Measurements from ENCODE around the gene MIOX. TPM values are rescaled to one million over a fixed set of nuclear protein-coding genes. Genes with fewer than 3 reads are reported as not detected.
A peak's percentile ranks its signal among the peaks of the same experiment; 100 is the strongest.

Gene MIOX
- total and polyA plus RNA-seq, 5 donors from 2014 or later = not detected

GRCh38 chr22:50471962-50472361 is 14.7 kb upstream of the MIOX start:
- H3K9me3 Mint-ChIP-seq = no peaks in the 10 kb centered on the region
- peaks cover 69% of the 10 kb centered on the region for H3K4me1 ChIP-seq (ENCODE audit: control insufficient read depth, insufficient read depth, low read length, poor library complexity, severe bottlenecking)
- no peaks in the 10 kb centered on the region for H3K27me3 ChIP-seq (ENCODE audit: control insufficient read depth, insufficient read depth, low read length)
- no peaks in the 10 kb centered on the region for H3K9me3 ChIP-seq (ENCODE audit: control insufficient read depth in 2 of 2, low read length in 2 of 2)
- ATAC-seq (ENCODE audit: low read depth in 2 of 2) = no peak
- H3K4me1 Mint-ChIP-seq = peaks cover 0 to 72% (median 34%) of the 10 kb centered on the region in 4 donors
- peak overlapping the region; percentile 90 to 98 (median 96) for H3K4me3 Mint-ChIP-seq
- DNase-seq = no peak
- peaks cover 11% of the 10 kb centered on the region for H3K36me3 ChIP-seq (ENCODE audit: control insufficient read depth, insufficient read depth, low read length)
- H3K27ac ChIP-seq (ENCODE audit: insufficient read depth, low read length, poor library complexity, severe bottlenecking) = peak overlapping the region; percentile 86
- H3K4me3 ChIP-seq (ENCODE audit: low read depth, low read length) = peak overlapping the region; percentile 57
- no peaks in the 10 kb centered on the region for H3K27me3 Mint-ChIP-seq
- H3K27ac Mint-ChIP-seq = peak overlapping the region; percentile 78 to 93 (median 88)
- H3K36me3 Mint-ChIP-seq = peaks cover 6% of the 10 kb centered on the region

GRCh38 chr22:50473088-50473487 is 13.6 kb upstream of the MIOX start:
- DNase-seq (peak; percentile 44 to 76 (median 55)), ATAC-seq (ENCODE audit: low read depth in 2 of 2) (no peak)
- H3K36me3 ChIP-seq (ENCODE audit: control insufficient read depth, insufficient read depth, low read length) = peaks cover under 1% of the 10 kb centered on the region
- H3K9me3 Mint-ChIP-seq = no peaks in the 10 kb centered on the region
- H3K4me1 Mint-ChIP-seq = peaks cover 0 to 67% (median 33%) of the 10 kb centered on the region in 4 donors
- H3K4me1 ChIP-seq (ENCODE audit: control insufficient read depth, insufficient read depth, low read length, poor library complexity, severe bottlenecking) = peaks cover 69% of the 10 kb centered on the region
- H3K4me3 ChIP-seq (ENCODE audit: low read depth, low read length) = peak overlapping the region; percentile 85
- H3K27me3 ChIP-seq (ENCODE audit: control insufficient read depth, insufficient read depth, low read length) = no peaks in the 10 kb centered on the region
- H3K36me3 Mint-ChIP-seq = peaks cover 5% of the 10 kb centered on the region
- no peaks in the 10 kb centered on the region for H3K27me3 Mint-ChIP-seq
- peak overlapping the region; percentile 95 to 98 (median 97) for H3K4me3 Mint-ChIP-seq
- H3K27ac Mint-ChIP-seq = peak overlapping the region; percentile 93 to 99 (median 97)
- H3K27ac ChIP-seq (ENCODE audit: insufficient read depth, low read length, poor library complexity, severe bottlenecking) = peak overlapping the region; percentile 86
- H3K9me3 ChIP-seq (ENCODE audit: control insufficient read depth in 2 of 2, low read length in 2 of 2) = no peaks in the 10 kb centered on the region

GRCh38 chr22:50473855-50474671 is 12.6 kb upstream of the MIOX start:
- Mint-ChIP-seq H3K4me1 (peaks cover 0 to 58% (median 31%) of the 10 kb centered on the region in 4 donors), H3K27ac (peak overlapping the region; percentile 93 to 97 (median 97)), H3K9me3 (no peaks in the 10 kb centered on the region), H3K27me3 (peaks cover 7% of the 10 kb centered on the region), H3K36me3 (peaks cover 5% of the 10 kb centered on the region), H3K4me3 (peak overlapping the region; percentile 95 to 98 (median 97))
- H3K27ac ChIP-seq (ENCODE audit: insufficient read depth, low read length, poor library complexity, severe bottlenecking) = peak overlapping the region; percentile 86
- no peaks in the 10 kb centered on the region for H3K27me3 ChIP-seq (ENCODE audit: control insufficient read depth, insufficient read depth, low read length)
- ATAC-seq (ENCODE audit: low read depth in 2 of 2) (no peak), DNase-seq (peak in 1 of 3 donors; percentile 49)
- H3K4me1 ChIP-seq (ENCODE audit: control insufficient read depth, insufficient read depth, low read length, poor library complexity, severe bottlenecking) = peaks cover 59% of the 10 kb centered on the region
- peak overlapping the region; percentile 85 for H3K4me3 ChIP-seq (ENCODE audit: low read depth, low read length)
- no peaks in the 10 kb centered on the region for H3K9me3 ChIP-seq (ENCODE audit: control insufficient read depth in 2 of 2, low read length in 2 of 2)
- H3K36me3 ChIP-seq (ENCODE audit: control insufficient read depth, insufficient read depth, low read length) = no peaks in the 10 kb centered on the region

GRCh38 chr22:50474710-50475651 is 11.7 kb upstream of the MIOX start, which contains the start of gene SBF1:
Gene SBF1, minus strand, starts transcription at chr22:50475035. Its CDS starts 195 bp downstream, at chr22:50474840.
- DNase-seq = peak; percentile 83 to 89 (median 84)
- ATAC-seq (ENCODE audit: low read depth in 2 of 2) = peak; percentile 68 to 70
- Histone ChIP-seq H3K27ac (ENCODE audit: insufficient read depth, low read length, poor library complexity, severe bottlenecking) (peak within 1 kb of the TSS; percentile 86), H3K4me3 (ENCODE audit: low read depth, low read length) (peak within 1 kb of the TSS; percentile 85), H3K36me3 (ENCODE audit: control insufficient read depth, insufficient read depth, low read length) (no peaks in the 10 kb centered on the region), H3K27me3 (ENCODE audit: control insufficient read depth, insufficient read depth, low read length) (no peaks in the 10 kb centered on the region), H3K9me3 (ENCODE audit: control insufficient read depth in 2 of 2, low read length in 2 of 2) (no peaks in the 10 kb centered on the region), H3K4me1 (ENCODE audit: control insufficient read depth, insufficient read depth, low read length, poor library complexity, severe bottlenecking) (peaks cover 50% of the 10 kb centered on the region)
- peaks cover 0 to 53% (median 30%) of the 10 kb centered on the region in 4 donors for H3K4me1 Mint-ChIP-seq
- H3K27me3 Mint-ChIP-seq = peaks cover 12% of the 10 kb centered on the region
- peak within 1 kb of the TSS; percentile 95 to 98 (median 97) for H3K4me3 Mint-ChIP-seq
- H3K9me3 Mint-ChIP-seq = no peaks in the 10 kb centered on the region
- peak within 1 kb of the TSS; percentile 93 to 97 (median 97) for H3K27ac Mint-ChIP-seq
- H3K36me3 Mint-ChIP-seq = peaks cover 5% of the 10 kb centered on the region

- H3K27me3 Mint-ChIP-seq = peaks cover 19% of the 10 kb centered on the region
- peaks cover 5% of the 10 kb centered on the region for H3K36me3 Mint-ChIP-seq
- no peaks in the 10 kb centered on the region for H3K36me3 ChIP-seq (ENCODE audit: control insufficient read depth, insufficient read depth, low read length)
- H3K4me3 Mint-ChIP-seq = peak overlapping the region; percentile 76 to 91 (median 80)
- no peaks in the 10 kb centered on the region for H3K9me3 Mint-ChIP-seq
- no peak overlapping the region for H3K27ac ChIP-seq (ENCODE audit: insufficient read depth, low read length, poor library complexity, severe bottlenecking)
- H3K27ac Mint-ChIP-seq = peak overlapping the region; percentile 20 to 84 (median 72)
- peaks cover 43% of the 10 kb centered on the region for H3K4me1 ChIP-seq (ENCODE audit: control insufficient read depth, insufficient read depth, low read length, poor library complexity, severe bottlenecking)
- H3K4me3 ChIP-seq (ENCODE audit: low read depth, low read length) = no peak overlapping the region
- ATAC-seq (ENCODE audit: low read depth in 2 of 2) (no peak), DNase-seq (no peak)
- peaks cover 0 to 51% (median 28%) of the 10 kb centered on the region in 4 donors for H3K4me1 Mint-ChIP-seq
- H3K9me3 ChIP-seq (ENCODE audit: control insufficient read depth in 2 of 2, low read length in 2 of 2) = no peaks in the 10 kb centered on the region
- no peaks in the 10 kb centered on the region for H3K27me3 ChIP-seq (ENCODE audit: control insufficient read depth, insufficient read depth, low read length)
Measured at GRCh38 chr22:50475652-50476002, 11.0 kb upstream of the MIOX start.

- Mint-ChIP-seq H3K27ac (peak overlapping the region; percentile 36 to 82 (median 72)), H3K27me3 (peaks cover 21% of the 10 kb centered on the region), H3K4me3 (peak overlapping the region; percentile 76 to 91 (median 80)), H3K9me3 (no peaks in the 10 kb centered on the region), H3K4me1 (peaks cover 0 to 39% (median 23%) of the 10 kb centered on the region in 4 donors), H3K36me3 (peaks cover 5% of the 10 kb centered on the region)
- peaks cover 41% of the 10 kb centered on the region for H3K4me1 ChIP-seq (ENCODE audit: control insufficient read depth, insufficient read depth, low read length, poor library complexity, severe bottlenecking)
- no peak for DNase-seq
- no peaks in the 10 kb centered on the region for H3K36me3 ChIP-seq (ENCODE audit: control insufficient read depth, insufficient read depth, low read length)
- H3K27me3 ChIP-seq (ENCODE audit: control insufficient read depth, insufficient read depth, low read length) = no peaks in the 10 kb centered on the region
- no peak overlapping the region for H3K27ac ChIP-seq (ENCODE audit: insufficient read depth, low read length, poor library complexity, severe bottlenecking)
- no peaks in the 10 kb centered on the region for H3K9me3 ChIP-seq (ENCODE audit: control insufficient read depth in 2 of 2, low read length in 2 of 2)
- H3K4me3 ChIP-seq (ENCODE audit: low read depth, low read length) = no peak overlapping the region
- ATAC-seq (ENCODE audit: low read depth in 2 of 2) = no peak
Measured at GRCh38 chr22:50476868-50477267, 9.8 kb upstream of the MIOX start.

- Mint-ChIP-seq H3K27ac (no peak overlapping the region), H3K4me3 (peak overlapping the region in 3 of 4 donors; percentile 33 to 81 (median 61)), H3K4me1 (peaks cover 0 to 30% (median 15%) of the 10 kb centered on the region in 4 donors), H3K36me3 (peaks cover 5% of the 10 kb centered on the region), H3K27me3 (peaks cover 21% of the 10 kb centered on the region), H3K9me3 (no peaks in the 10 kb centered on the region)
- DNase-seq = no peak
- Histone ChIP-seq H3K27me3 (ENCODE audit: control insufficient read depth, insufficient read depth, low read length) (no peaks in the 10 kb centered on the region), H3K9me3 (ENCODE audit: control insufficient read depth in 2 of 2, low read length in 2 of 2) (no peaks in the 10 kb centered on the region), H3K4me1 (ENCODE audit: control insufficient read depth, insufficient read depth, low read length, poor library complexity, severe bottlenecking) (peaks cover 39% of the 10 kb centered on the region), H3K36me3 (ENCODE audit: control insufficient read depth, insufficient read depth, low read length) (no peaks in the 10 kb centered on the region), H3K4me3 (ENCODE audit: low read depth, low read length) (no peak overlapping the region), H3K27ac (ENCODE audit: insufficient read depth, low read length, poor library complexity, severe bottlenecking) (no peak overlapping the region)
- no peak for ATAC-seq (ENCODE audit: low read depth in 2 of 2)
Measured at GRCh38 chr22:50477923-50478322, 8.7 kb upstream of the MIOX start.

Measured in CD4-positive, CD25-positive, alpha-beta regulatory T cell (primary cell).